Measurements from ENCODE around the gene CCDC57.
"Not testable (repeated sequence)": the region's sequence is repeated elsewhere in the genome, so short reads cannot be mapped to it uniquely, and the experiment has no call there.

CCDC57 gene

GRCh38 chr17:82179412-82179811 is 33.2 kb downstream of the CCDC57 start:
- no peak overlapping the region for H3K4me3 ChIP-seq (ENCODE audit: low read length)
- TF ChIP-seq CTCF (conservative IDR thresholded peaks at IDR 0.05; ENCODE audit: low read length) = no peak
- no peak for DNase-seq (ENCODE audit: low read depth)

- DNase-seq (ENCODE audit: low read depth) = no peak
- H3K4me3 ChIP-seq (ENCODE audit: low read length) = no peak overlapping the region
- TF ChIP-seq CTCF (conservative IDR thresholded peaks at IDR 0.05; ENCODE audit: low read length) = no peak
Measured at GRCh38 chr17:82178499-82179261, 34.0 kb downstream of the CCDC57 start.

- H3K4me3 ChIP-seq (ENCODE audit: low read length) = no peak overlapping the region
- no peak for DNase-seq (ENCODE audit: low read depth)
- TF ChIP-seq CTCF (conservative IDR thresholded peaks at IDR 0.05; ENCODE audit: low read length) = no peak
Measured at GRCh38 chr17:82177761-82178498, 34.7 kb downstream of the CCDC57 start.

- no peak overlapping the region for H3K4me3 ChIP-seq (ENCODE audit: low read length)
- no peak for TF ChIP-seq CTCF (conservative IDR thresholded peaks at IDR 0.05; ENCODE audit: low read length)
- DNase-seq (ENCODE audit: low read depth) = no peak
Measured at GRCh38 chr17:82177276-82177675, 35.4 kb downstream of the CCDC57 start.

GRCh38 chr17:82175951-82176350 is 36.7 kb downstream of the CCDC57 start:
- no peak overlapping the region for H3K4me3 ChIP-seq (ENCODE audit: low read length)
- TF ChIP-seq CTCF (conservative IDR thresholded peaks at IDR 0.05; ENCODE audit: low read length) = no peak
- no peak for DNase-seq (ENCODE audit: low read depth)

- DNase-seq (ENCODE audit: low read depth) = no peak
- no peak overlapping the region for H3K4me3 ChIP-seq (ENCODE audit: low read length)
- TF ChIP-seq CTCF (conservative IDR thresholded peaks at IDR 0.05; ENCODE audit: low read length) = no peak
Measured at GRCh38 chr17:82175201-82175600, 37.4 kb downstream of the CCDC57 start.

- not testable (repeated sequence) for DNase-seq (ENCODE audit: low read depth); H3K4me3 ChIP-seq (ENCODE audit: low read length)
Measured at GRCh38 chr17:82174042-82174857, 38.4 kb downstream of the CCDC57 start.
